GM23338 (cell line): ENCODE data around the gene SLC45A3. TPM values are rescaled to one million over a fixed set of nuclear protein-coding genes. Genes with fewer than 3 reads are reported as not detected.

Experiments
- ATAC-seq: fragments of 200-7000 bp; cut with Tn5 transposase; 3 replicates; pipeline ENCODE4 v1.9.1; 2020
- DNase-seq: peaks from one replicate; pipeline ENCODE4 v3.0.0-alpha.2; 2015; ENCODE audit warnings: low spot score
- H2AFZ ChIP-seq: fragments of 200-600 bp; sonication (generic); 2 replicates; pipeline ENCODE4 v1.8.0; 2016; ENCODE audit warnings: antibody characterized with exemption, mild to moderate bottlenecking, moderate library complexity
- H3F3A ChIP-seq: fragments of 200-600 bp; sonication (generic); replicated peaks from 2 replicates; pipeline ENCODE4 v1.8.0; 2017; ENCODE audit warnings: antibody characterized with exemption, mixed run types, low read depth
- H3K27ac ChIP-seq: fragments of 200-600 bp; sonication (generic); 2 replicates; pipeline ENCODE4 v1.6.1; 2016; ENCODE audit warnings: low read depth
- H3K27me3 ChIP-seq: fragments of 200-600 bp; sonication (generic); 2 replicates; pipeline ENCODE4 v1.8.0; 2016; ENCODE audit warnings: mild to moderate bottlenecking, mixed run types, moderate library complexity; ENCODE audit not compliant: insufficient read depth
- H3K36me3 ChIP-seq: fragments of 200-600 bp; sonication (generic); 2 replicates; pipeline ENCODE4 v1.8.0; 2016; ENCODE audit warnings: mild to moderate bottlenecking; ENCODE audit not compliant: insufficient read depth
- H3K4me1 ChIP-seq: fragments of 200-600 bp; sonication (generic); 2 replicates; pipeline ENCODE4 v1.8.0; 2016; ENCODE audit warnings: mild to moderate bottlenecking, moderate library complexity; ENCODE audit not compliant: insufficient read depth
- H3K4me2 ChIP-seq: fragments of 200-600 bp; sonication (generic); 2 replicates; pipeline ENCODE4 v1.7.1; 2017; ENCODE audit warnings: mixed run types
- H3K4me3 ChIP-seq: fragments of 200-600 bp; sonication (generic); 2 replicates; pipeline ENCODE4 v1.6.1; 2016; ENCODE audit warnings: mixed run types
- H3K79me2 ChIP-seq: fragments of 200-600 bp; sonication (generic); replicated peaks from 2 replicates; pipeline ENCODE4 v1.8.0; 2017; ENCODE audit warnings: mild to moderate bottlenecking; ENCODE audit not compliant: insufficient read depth
- H3K9me2 ChIP-seq: fragments of 200-600 bp; sonication (generic); 2 replicates; pipeline ENCODE4 v1.8.0; 2017; ENCODE audit not compliant: insufficient read depth
- H4K20me1 ChIP-seq: fragments of 200-600 bp; sonication (generic); replicated peaks from 2 replicates; pipeline ENCODE4 v1.8.0; 2017; ENCODE audit warnings: mild to moderate bottlenecking; ENCODE audit not compliant: insufficient read depth
- H3K27ac Mint-ChIP-seq: 2 replicates; pipeline ENCODE4 v1.8.0; 2020; ENCODE audit warnings: inconsistent platforms, mild to moderate bottlenecking, moderate library complexity, mixed read lengths
- H3K27me3 Mint-ChIP-seq: 3 replicates; pipeline ENCODE4 v1.8.0; 2022; ENCODE audit warnings: low read depth, mild to moderate bottlenecking, moderate library complexity, mixed read lengths, inconsistent platforms; ENCODE audit not compliant: insufficient read depth, poor library complexity
- H3K36me3 Mint-ChIP-seq: 3 replicates; pipeline ENCODE4 v1.8.0; 2021; ENCODE audit warnings: low read depth, mild to moderate bottlenecking, inconsistent platforms, moderate library complexity, mixed read lengths
- H3K4me1 Mint-ChIP-seq: 3 replicates; pipeline ENCODE4 v1.8.0; 2020; ENCODE audit warnings: mild to moderate bottlenecking, inconsistent platforms, mixed read lengths
- H3K4me3 Mint-ChIP-seq: 3 replicates; pipeline ENCODE4 v1.8.0; 2021; ENCODE audit warnings: moderate library complexity, mild to moderate bottlenecking, inconsistent platforms, mixed read lengths
- H3K9me3 Mint-ChIP-seq: 3 replicates; pipeline ENCODE4 v1.8.0; 2020; ENCODE audit warnings: moderate library complexity, mild to moderate bottlenecking, inconsistent platforms, mixed read lengths
- CREB1 ChIP-seq: fragments of 250-450 bp; sonication (Bioruptor Pico); IDR thresholded peaks from 2 replicates; pipeline ENCODE4 v1.5.0; 2020; ENCODE audit warnings: low read depth, mild to moderate bottlenecking, moderate library complexity
- EZH2 ChIP-seq: fragments of 200-600 bp; sonication (generic); IDR thresholded peaks from one replicate; pipeline ENCODE4 v1.8.0; 2017; ENCODE audit warnings: antibody characterized with exemption, mild to moderate bottlenecking, low read depth; ENCODE audit not compliant: unreplicated experiment
- EZH2phosphoT487 ChIP-seq: fragments of 200-600 bp; sonication (generic); IDR thresholded peaks from one replicate; pipeline ENCODE4 v1.8.1; 2018; ENCODE audit warnings: antibody characterized with exemption; ENCODE audit not compliant: unreplicated experiment
- JUNB ChIP-seq: IDR thresholded peaks from one replicate; pipeline ENCODE4 v1.6.1; 2016; ENCODE audit warnings: antibody characterized with exemption; ENCODE audit not compliant: unreplicated experiment
- NANOG ChIP-seq: IDR thresholded peaks from 2 replicates; pipeline ENCODE4 v1.6.1; 2016; ENCODE audit warnings: antibody characterized with exemption, borderline replicate concordance
- POLR2AphosphoS5 ChIP-seq: IDR thresholded peaks from 2 replicates; pipeline ENCODE4 v1.6.1; 2016; ENCODE audit warnings: antibody characterized with exemption, low read depth
- STAT1 ChIP-seq: IDR thresholded peaks from one replicate; pipeline ENCODE4 v1.6.1; 2016; ENCODE audit warnings: antibody characterized with exemption; ENCODE audit not compliant: unreplicated experiment
- ZNF114 ChIP-seq: fragments of 250-450 bp; sonication (Bioruptor Pico); IDR thresholded peaks from 2 replicates; pipeline ENCODE4 v1.5.0; 2020; ENCODE audit warnings: mild to moderate bottlenecking, moderate library complexity
- ZNF331 ChIP-seq: fragments of 250-450 bp; sonication (Bioruptor Pico); IDR thresholded peaks from 2 replicates; pipeline ENCODE4 v1.5.0; 2020; ENCODE audit warnings: low read depth, mild to moderate bottlenecking, moderate library complexity
- polyA plus RNA-seq: library from polyadenylated mRNA; unstranded; fragments of >200 nt; fragmentation: Nextera tagmentation; extraction: Ambion mirVana; gene quantifications from 2 replicates; pipeline ENCODE4 v1.2.1, GENCODE V29; 2016
- total RNA-seq: library from RNA; depleted of rRNA; stranded (reverse); fragments of >200 nt; shearing (Covaris generic); gene quantifications from 2 replicates; pipeline ENCODE4 v1.2.3, GENCODE V29; 2014
- TF ChIP-seq, protein P1 (sequence below), 2 experiments: fragments of 200-600 bp in 1 of 2; sonication (generic) in 1 of 2; conservative IDR thresholded peaks; 2 replicates each; pipeline versions ENCODE4 v1.5.1 to v1.6.1; 2016 to 2017; ENCODE audit warnings: antibody characterized with exemption in 2 of 2, low read depth in 2 of 2, mild to moderate bottlenecking in 2 of 2, moderate library complexity in 1 of 2
- TF ChIP-seq, protein P2 (sequence below): IDR thresholded peaks from 2 replicates; pipeline ENCODE4 v1.6.1; 2016; ENCODE audit warnings: antibody characterized with exemption
- TF ChIP-seq, protein P3 (sequence below): IDR thresholded peaks from one replicate; pipeline ENCODE4 v1.6.1; 2018; ENCODE audit warnings: antibody characterized with exemption; ENCODE audit not compliant: unreplicated experiment
- TF ChIP-seq, protein P4 (sequence below): fragments of 250-450 bp; sonication (Bioruptor Pico); IDR thresholded peaks from 2 replicates; pipeline ENCODE4 v1.5.0; 2020; ENCODE audit warnings: mild to moderate bottlenecking, moderate library complexity

Gene SLC45A3
- total and polyA plus RNA-seq, 2 experiments from 2014 or later = 4.7 to 16.0 TPM

DNA sequence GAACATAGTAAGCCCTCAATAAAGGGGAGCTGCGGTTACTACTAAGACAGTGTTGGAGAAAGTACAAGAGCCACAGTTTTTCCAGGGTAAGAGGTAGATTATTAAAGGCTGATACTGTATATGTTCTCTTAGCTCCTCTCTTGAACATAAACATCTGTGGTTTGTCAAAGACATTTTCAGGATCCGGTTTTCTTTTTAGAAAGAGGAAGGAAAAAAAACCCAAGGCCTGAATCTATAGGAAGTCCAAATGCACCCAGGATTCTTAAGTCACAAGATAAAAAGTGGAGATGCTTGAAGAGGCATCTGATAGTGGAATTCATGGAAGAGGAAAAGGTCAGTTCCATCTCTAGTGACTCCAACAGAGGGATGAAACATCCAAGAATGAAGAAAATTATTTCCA lies 24.6 kb upstream of the SLC45A3 start:
- Histone ChIP-seq H3K27ac (no peak overlapping the region), H3K4me3 (no peak overlapping the region), H3K79me2 (no peaks in the 10 kb centered on the region), H3K4me2 (no peak overlapping the region), H3K36me3 (peaks cover 10% of the 10 kb centered on the region), H3F3A (peaks cover 15% of the 10 kb centered on the region), H3K9me2 (no peaks in the 10 kb centered on the region), H3K4me1 (peaks cover 15% of the 10 kb centered on the region), H3K27me3 (no peaks in the 10 kb centered on the region), H2AFZ (no peak overlapping the region), H4K20me1 (peaks cover 8% of the 10 kb centered on the region; the same call in 1 of the 2 replicates)
- no peak overlapping the region for H3K27ac Mint-ChIP-seq
- H3K27me3 Mint-ChIP-seq = peaks cover 10% of the 10 kb centered on the region
- TF ChIP-seq, protein P1, sequence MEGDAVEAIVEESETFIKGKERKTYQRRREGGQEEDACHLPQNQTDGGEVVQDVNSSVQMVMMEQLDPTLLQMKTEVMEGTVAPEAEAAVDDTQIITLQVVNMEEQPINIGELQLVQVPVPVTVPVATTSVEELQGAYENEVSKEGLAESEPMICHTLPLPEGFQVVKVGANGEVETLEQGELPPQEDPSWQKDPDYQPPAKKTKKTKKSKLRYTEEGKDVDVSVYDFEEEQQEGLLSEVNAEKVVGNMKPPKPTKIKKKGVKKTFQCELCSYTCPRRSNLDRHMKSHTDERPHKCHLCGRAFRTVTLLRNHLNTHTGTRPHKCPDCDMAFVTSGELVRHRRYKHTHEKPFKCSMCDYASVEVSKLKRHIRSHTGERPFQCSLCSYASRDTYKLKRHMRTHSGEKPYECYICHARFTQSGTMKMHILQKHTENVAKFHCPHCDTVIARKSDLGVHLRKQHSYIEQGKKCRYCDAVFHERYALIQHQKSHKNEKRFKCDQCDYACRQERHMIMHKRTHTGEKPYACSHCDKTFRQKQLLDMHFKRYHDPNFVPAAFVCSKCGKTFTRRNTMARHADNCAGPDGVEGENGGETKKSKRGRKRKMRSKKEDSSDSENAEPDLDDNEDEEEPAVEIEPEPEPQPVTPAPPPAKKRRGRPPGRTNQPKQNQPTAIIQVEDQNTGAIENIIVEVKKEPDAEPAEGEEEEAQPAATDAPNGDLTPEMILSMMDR (conservative IDR thresholded peaks at IDR 0.05; ENCODE audit: low read depth in 2 of 2) = no peak
- TF ChIP-seq, protein P2, sequence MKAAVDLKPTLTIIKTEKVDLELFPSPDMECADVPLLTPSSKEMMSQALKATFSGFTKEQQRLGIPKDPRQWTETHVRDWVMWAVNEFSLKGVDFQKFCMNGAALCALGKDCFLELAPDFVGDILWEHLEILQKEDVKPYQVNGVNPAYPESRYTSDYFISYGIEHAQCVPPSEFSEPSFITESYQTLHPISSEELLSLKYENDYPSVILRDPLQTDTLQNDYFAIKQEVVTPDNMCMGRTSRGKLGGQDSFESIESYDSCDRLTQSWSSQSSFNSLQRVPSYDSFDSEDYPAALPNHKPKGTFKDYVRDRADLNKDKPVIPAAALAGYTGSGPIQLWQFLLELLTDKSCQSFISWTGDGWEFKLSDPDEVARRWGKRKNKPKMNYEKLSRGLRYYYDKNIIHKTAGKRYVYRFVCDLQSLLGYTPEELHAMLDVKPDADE = no peak
- TF ChIP-seq ZNF114 (CRISPR knock-in tag) = no peak
- no peak for TF ChIP-seq NANOG
- no peak for TF ChIP-seq CREB1 (CRISPR knock-in tag)
- TF ChIP-seq EZH2 = no peak
- TF ChIP-seq, protein P3, sequence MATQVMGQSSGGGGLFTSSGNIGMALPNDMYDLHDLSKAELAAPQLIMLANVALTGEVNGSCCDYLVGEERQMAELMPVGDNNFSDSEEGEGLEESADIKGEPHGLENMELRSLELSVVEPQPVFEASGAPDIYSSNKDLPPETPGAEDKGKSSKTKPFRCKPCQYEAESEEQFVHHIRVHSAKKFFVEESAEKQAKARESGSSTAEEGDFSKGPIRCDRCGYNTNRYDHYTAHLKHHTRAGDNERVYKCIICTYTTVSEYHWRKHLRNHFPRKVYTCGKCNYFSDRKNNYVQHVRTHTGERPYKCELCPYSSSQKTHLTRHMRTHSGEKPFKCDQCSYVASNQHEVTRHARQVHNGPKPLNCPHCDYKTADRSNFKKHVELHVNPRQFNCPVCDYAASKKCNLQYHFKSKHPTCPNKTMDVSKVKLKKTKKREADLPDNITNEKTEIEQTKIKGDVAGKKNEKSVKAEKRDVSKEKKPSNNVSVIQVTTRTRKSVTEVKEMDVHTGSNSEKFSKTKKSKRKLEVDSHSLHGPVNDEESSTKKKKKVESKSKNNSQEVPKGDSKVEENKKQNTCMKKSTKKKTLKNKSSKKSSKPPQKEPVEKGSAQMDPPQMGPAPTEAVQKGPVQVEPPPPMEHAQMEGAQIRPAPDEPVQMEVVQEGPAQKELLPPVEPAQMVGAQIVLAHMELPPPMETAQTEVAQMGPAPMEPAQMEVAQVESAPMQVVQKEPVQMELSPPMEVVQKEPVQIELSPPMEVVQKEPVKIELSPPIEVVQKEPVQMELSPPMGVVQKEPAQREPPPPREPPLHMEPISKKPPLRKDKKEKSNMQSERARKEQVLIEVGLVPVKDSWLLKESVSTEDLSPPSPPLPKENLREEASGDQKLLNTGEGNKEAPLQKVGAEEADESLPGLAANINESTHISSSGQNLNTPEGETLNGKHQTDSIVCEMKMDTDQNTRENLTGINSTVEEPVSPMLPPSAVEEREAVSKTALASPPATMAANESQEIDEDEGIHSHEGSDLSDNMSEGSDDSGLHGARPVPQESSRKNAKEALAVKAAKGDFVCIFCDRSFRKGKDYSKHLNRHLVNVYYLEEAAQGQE = no peak
- TF ChIP-seq JUNB = no peak
- TF ChIP-seq POLR2AphosphoS5 = no peak
- TF ChIP-seq, protein P4, sequence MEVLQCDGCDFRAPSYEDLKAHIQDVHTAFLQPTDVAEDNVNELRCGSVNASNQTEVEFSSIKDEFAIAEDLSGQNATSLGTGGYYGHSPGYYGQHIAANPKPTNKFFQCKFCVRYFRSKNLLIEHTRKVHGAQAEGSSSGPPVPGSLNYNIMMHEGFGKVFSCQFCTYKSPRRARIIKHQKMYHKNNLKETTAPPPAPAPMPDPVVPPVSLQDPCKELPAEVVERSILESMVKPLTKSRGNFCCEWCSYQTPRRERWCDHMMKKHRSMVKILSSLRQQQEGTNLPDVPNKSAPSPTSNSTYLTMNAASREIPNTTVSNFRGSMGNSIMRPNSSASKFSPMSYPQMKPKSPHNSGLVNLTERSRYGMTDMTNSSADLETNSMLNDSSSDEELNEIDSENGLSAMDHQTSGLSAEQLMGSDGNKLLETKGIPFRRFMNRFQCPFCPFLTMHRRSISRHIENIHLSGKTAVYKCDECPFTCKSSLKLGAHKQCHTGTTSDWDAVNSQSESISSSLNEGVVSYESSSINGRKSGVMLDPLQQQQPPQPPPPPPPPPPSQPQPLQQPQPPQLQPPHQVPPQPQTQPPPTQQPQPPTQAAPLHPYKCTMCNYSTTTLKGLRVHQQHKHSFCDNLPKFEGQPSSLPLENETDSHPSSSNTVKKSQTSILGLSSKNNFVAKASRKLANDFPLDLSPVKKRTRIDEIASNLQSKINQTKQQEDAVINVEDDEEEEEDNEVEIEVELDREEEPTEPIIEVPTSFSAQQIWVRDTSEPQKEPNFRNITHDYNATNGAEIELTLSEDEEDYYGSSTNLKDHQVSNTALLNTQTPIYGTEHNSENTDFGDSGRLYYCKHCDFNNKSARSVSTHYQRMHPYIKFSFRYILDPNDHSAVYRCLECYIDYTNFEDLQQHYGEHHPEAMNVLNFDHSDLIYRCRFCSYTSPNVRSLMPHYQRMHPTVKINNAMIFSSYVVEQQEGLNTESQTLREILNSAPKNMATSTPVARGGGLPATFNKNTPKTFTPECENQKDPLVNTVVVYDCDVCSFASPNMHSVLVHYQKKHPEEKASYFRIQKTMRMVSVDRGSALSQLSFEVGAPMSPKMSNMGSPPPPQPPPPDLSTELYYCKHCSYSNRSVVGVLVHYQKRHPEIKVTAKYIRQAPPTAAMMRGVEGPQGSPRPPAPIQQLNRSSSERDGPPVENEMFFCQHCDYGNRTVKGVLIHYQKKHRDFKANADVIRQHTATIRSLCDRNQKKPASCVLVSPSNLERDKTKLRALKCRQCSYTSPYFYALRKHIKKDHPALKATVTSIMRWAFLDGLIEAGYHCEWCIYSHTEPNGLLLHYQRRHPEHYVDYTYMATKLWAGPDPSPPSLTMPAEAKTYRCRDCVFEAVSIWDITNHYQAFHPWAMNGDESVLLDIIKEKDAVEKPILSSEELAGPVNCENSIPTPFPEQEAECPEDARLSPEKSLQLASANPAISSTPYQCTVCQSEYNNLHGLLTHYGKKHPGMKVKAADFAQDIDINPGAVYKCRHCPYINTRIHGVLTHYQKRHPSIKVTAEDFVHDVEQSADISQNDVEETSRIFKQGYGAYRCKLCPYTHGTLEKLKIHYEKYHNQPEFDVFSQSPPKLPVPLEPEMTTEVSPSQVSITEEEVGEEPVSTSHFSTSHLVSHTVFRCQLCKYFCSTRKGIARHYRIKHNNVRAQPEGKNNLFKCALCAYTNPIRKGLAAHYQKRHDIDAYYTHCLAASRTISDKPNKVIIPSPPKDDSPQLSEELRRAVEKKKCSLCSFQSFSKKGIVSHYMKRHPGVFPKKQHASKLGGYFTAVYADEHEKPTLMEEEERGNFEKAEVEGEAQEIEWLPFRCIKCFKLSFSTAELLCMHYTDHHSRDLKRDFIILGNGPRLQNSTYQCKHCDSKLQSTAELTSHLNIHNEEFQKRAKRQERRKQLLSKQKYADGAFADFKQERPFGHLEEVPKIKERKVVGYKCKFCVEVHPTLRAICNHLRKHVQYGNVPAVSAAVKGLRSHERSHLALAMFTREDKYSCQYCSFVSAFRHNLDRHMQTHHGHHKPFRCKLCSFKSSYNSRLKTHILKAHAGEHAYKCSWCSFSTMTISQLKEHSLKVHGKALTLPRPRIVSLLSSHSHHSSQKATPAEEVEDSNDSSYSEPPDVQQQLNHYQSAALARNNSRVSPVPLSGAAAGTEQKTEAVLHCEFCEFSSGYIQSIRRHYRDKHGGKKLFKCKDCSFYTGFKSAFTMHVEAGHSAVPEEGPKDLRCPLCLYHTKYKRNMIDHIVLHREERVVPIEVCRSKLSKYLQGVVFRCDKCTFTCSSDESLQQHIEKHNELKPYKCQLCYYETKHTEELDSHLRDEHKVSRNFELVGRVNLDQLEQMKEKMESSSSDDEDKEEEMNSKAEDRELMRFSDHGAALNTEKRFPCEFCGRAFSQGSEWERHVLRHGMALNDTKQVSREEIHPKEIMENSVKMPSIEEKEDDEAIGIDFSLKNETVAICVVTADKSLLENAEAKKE (CRISPR knock-in tag) = no peak
- no peak for TF ChIP-seq STAT1
- TF ChIP-seq ZNF331 = no peak
- no peak for TF ChIP-seq EZH2phosphoT487
- no peak for DNase-seq
- no peak for ATAC-seq
- H3K36me3 Mint-ChIP-seq = no peaks in the 10 kb centered on the region
- H3K4me3 Mint-ChIP-seq = no peak overlapping the region
- no peaks in the 10 kb centered on the region for H3K9me3 Mint-ChIP-seq
- peaks cover 22% of the 10 kb centered on the region for H3K4me1 Mint-ChIP-seq
